HAP-1 (cell line): Measurements from ENCODE around the gene GGT1.
"Not testable (repeated sequence)": the region's sequence is repeated elsewhere in the genome, so short reads cannot be mapped to it uniquely, and the experiment has no call there.

Experiments used
- DNase-seq, 2 experiments: peaks; one replicate each; pipeline ENCODE4 v3.0.0-alpha.2; 2016 to 2020; ENCODE audit warnings: low spot score in 2 of 2
- H3K27me3 ChIP-seq: fragments of 250-450 bp; sonication (Bioruptor Pico); 2 replicates; pipeline ENCODE4 v1.5.1; 2020; ENCODE audit warnings: low read depth, mild to moderate bottlenecking, moderate library complexity
- H3K36me3 ChIP-seq: fragments of 250-450 bp; sonication (Bioruptor Pico); replicated peaks from 2 replicates; pipeline ENCODE4 v1.5.1; 2020; ENCODE audit warnings: mild to moderate bottlenecking
- H3K4me1 ChIP-seq: fragments of 250-450 bp; sonication (Bioruptor Pico); 2 replicates; pipeline ENCODE4 v1.5.1; 2020; ENCODE audit warnings: mild to moderate bottlenecking
- H3K4me3 ChIP-seq: fragments of 250-450 bp; sonication (Bioruptor Pico); 2 replicates; pipeline ENCODE4 v1.5.1; 2020; ENCODE audit warnings: mild to moderate bottlenecking, moderate library complexity
- H3K9me3 ChIP-seq: fragments of 250-450 bp; sonication (Bioruptor Pico); 2 replicates; pipeline ENCODE4 v1.5.1; 2020; ENCODE audit warnings: mild to moderate bottlenecking, moderate library complexity
- in situ Hi-C: fragments of 300-500 bp; cut with MboI; formaldehyde crosslinking; loops from 3 replicates; pipeline ENCODE4 v1.14.3; 2020; ENCODE audit warnings: low sequenced_read_pairs, inconsistent platforms, mixed read lengths

The GGT1 gene

DNA sequence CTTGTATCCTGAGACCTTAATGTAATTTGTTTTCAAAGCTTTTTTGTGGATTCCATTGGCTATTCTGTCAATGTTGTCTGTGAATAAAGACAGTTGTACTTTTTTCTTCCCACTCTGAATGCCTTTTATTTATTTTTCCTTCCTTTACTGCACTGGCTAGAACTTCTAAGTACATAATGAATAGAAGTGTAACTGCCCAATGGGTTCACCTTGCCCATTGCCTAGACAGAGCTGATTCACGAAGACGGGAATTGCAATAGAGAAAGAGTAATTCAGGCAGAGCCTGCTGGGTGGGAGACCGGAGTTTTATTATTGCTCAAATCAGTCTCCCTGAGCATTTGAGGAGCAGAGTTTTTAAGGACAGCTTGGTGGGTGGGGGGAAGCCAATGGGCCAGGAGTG, 62.4 kb downstream of the GGT1 start:
- in situ Hi-C loops, H3K9me3 ChIP-seq: not testable (repeated sequence)

DNA sequence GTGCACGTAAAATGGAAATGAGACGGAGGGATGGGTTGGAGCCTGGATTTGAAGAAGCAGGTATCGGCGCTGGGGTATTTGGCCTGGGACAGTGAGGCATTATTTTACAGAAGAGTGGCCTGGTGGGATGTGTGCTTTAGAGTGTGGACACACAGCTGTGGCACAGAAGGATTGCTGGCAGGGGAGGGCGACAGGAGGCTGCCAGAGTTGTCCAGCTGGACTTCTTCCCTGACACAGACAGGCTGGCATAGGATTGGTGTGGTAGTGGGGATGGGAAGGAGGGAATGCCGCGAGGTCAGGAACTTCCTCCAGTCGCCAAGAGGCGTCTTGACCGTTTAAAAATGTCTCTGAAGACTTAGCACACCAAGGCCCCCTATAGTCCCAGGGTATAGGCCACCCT, 64.9 kb downstream of the GGT1 start:
- H3K9me3 ChIP-seq, in situ Hi-C loops: not testable (repeated sequence)

More for the DNA sequence above, 62.4 kb downstream of the GGT1 start:
- not testable (repeated sequence) for H3K36me3 ChIP-seq, H3K27me3 ChIP-seq, DNase-seq, H3K4me3 ChIP-seq, H3K4me1 ChIP-seq

DNA sequence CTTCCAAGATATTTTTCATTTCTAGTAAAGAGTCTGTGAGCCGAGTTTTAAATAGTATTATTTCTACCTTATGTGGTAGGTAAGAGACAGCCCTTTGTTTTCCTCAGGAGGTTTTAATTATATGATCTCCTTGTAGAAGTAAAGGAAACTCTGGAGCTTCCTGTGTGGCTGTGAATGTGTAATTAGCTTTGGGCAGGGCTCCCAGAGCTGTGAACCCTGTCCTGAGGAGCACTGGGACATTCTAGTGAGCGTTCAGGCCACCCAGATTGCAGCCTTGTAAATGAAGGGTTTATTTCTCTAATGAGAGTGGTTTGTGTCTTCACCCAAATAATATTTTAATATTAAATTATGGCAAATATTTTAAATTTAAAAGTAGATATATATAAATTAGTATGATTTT, 69.5 kb downstream of the GGT1 start:
- H3K9me3 ChIP-seq, in situ Hi-C loops, H3K27me3 ChIP-seq, H3K4me1 ChIP-seq, DNase-seq, H3K36me3 ChIP-seq, H3K4me3 ChIP-seq: not testable (repeated sequence)

More for the DNA sequence above, 64.9 kb downstream of the GGT1 start:
- H3K27me3 ChIP-seq, H3K36me3 ChIP-seq, DNase-seq, H3K4me1 ChIP-seq, H3K4me3 ChIP-seq: not testable (repeated sequence)
